Left ventricle myocardium inferior (tissue), 1 donor: Measurements from ENCODE around the gene SLC19A2. TPM values are rescaled to one million over a fixed set of nuclear protein-coding genes. Genes with fewer than 3 reads are reported as not detected.

ENCODE experiments used
- DNase-seq: peaks from one replicate; pipeline ENCODE4 v3.0.0-alpha.2; 2020
- H3K27ac ChIP-seq: fragments of 200-600 bp; replicated peaks from 2 replicates; pipeline ENCODE4 v1.8.0; 2021
- H3K27me3 ChIP-seq: fragments of 200-600 bp; 2 replicates; pipeline ENCODE4 v1.8.0; 2021; ENCODE audit warnings: low read depth
- H3K36me3 ChIP-seq: fragments of 200-600 bp; 2 replicates; pipeline ENCODE4 v1.8.0; 2021
- H3K4me1 ChIP-seq: fragments of 200-600 bp; 2 replicates; pipeline ENCODE4 v1.8.0; 2021
- H3K4me3 ChIP-seq: fragments of 200-600 bp; 2 replicates; pipeline ENCODE4 v1.8.0; 2021; ENCODE audit warnings: mild to moderate bottlenecking, moderate library complexity
- H3K9me3 ChIP-seq: fragments of 200-600 bp; replicated peaks from 2 replicates; pipeline ENCODE4 v1.8.0; 2021
- intact Hi-C: fragments of 100-400 bp; cut with micrococcal nuclease; formaldehyde crosslinking; loops from one replicate; pipeline ENCODE4 v1.11.0; 2022
- total RNA-seq: library from RNA; stranded (reverse); fragmentation: NEBNext Ultra II Directional; extraction: Animal tissue kit (Norgen Biotek cat#: 25700); gene quantifications from one replicate; pipeline ENCODE4 v1.2.1, GENCODE V29; 2021
- TF ChIP-seq, protein P1 (sequence below): fragments of 200-600 bp; IDR thresholded peaks from 2 replicates; pipeline ENCODE4 v1.8.0; 2021; ENCODE audit warnings: antibody characterized with exemption, mild to moderate bottlenecking, borderline replicate concordance
- donor health status: DM: no; HTN: yes; CAD: no; lungs with severe emphysema.

Gene SLC19A2
- total RNA-seq, 1 donor from 2014 or later = 16.6 TPM

- DNase-seq = no peak
- TF ChIP-seq, protein P1, sequence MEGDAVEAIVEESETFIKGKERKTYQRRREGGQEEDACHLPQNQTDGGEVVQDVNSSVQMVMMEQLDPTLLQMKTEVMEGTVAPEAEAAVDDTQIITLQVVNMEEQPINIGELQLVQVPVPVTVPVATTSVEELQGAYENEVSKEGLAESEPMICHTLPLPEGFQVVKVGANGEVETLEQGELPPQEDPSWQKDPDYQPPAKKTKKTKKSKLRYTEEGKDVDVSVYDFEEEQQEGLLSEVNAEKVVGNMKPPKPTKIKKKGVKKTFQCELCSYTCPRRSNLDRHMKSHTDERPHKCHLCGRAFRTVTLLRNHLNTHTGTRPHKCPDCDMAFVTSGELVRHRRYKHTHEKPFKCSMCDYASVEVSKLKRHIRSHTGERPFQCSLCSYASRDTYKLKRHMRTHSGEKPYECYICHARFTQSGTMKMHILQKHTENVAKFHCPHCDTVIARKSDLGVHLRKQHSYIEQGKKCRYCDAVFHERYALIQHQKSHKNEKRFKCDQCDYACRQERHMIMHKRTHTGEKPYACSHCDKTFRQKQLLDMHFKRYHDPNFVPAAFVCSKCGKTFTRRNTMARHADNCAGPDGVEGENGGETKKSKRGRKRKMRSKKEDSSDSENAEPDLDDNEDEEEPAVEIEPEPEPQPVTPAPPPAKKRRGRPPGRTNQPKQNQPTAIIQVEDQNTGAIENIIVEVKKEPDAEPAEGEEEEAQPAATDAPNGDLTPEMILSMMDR = no peak
- Histone ChIP-seq H3K9me3 (peaks cover under 1% of the 10 kb centered on the region), H3K27me3 (no peaks in the 10 kb centered on the region), H3K4me3 (no peak overlapping the region), H3K4me1 (no peaks in the 10 kb centered on the region), H3K36me3 (no peaks in the 10 kb centered on the region), H3K27ac (no peak overlapping the region)
- intact Hi-C loops = no loop called here
Measured at GRCh38 chr1:169451218-169451824, 34.4 kb downstream of the SLC19A2 start.

DNA sequence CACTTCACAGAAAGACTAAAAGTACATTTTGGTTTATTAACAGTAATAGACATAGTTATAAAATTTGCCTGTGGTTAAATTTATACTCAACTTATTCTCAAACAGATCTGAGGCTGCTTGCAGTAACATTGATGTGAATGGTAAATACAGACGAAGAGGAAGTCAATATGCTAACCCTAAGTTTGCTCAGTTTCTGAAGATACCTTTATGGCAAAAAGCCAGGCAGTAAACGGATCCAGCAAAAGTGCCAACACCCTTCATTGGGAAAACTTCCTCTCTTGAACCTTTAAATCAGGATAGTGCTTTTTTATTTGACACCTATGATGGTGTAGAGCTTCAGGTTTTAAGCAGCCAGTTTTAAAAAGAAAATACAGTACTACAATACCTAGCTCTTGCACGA is 41.8 kb downstream of the SLC19A2 start:
- Histone ChIP-seq H3K9me3 (no peaks in the 10 kb centered on the region), H3K27ac (no peak overlapping the region), H3K36me3 (no peaks in the 10 kb centered on the region), H3K27me3 (peaks cover 18% of the 10 kb centered on the region), H3K4me3 (no peak overlapping the region), H3K4me1 (no peaks in the 10 kb centered on the region)
- no peak for DNase-seq
- TF ChIP-seq, protein P1 = no peak
- intact Hi-C loops = no loop called here

- Histone ChIP-seq H3K27me3 (peaks cover 23% of the 10 kb centered on the region), H3K9me3 (peaks cover 2% of the 10 kb centered on the region), H3K4me3 (peak within 1 kb of the TSS; percentile 72), H3K27ac (no peak within 1 kb of the TSS), H3K36me3 (no peaks in the 10 kb centered on the region), H3K4me1 (peaks cover 7% of the 10 kb centered on the region)
- intact Hi-C loops = no loop called here
- TF ChIP-seq, protein P1 = no peak
- DNase-seq = peak; percentile 55
Measured at GRCh38 chr1:169427081-169427641, 58.6 kb downstream of the SLC19A2 start, which contains the start of gene CCDC181. CCDC181 (minus strand) TSS chr1:169427474; CDS start chr1:169424927, 2,547 bp downstream.

GRCh38 chr1:169426174-169426705 is 59.5 kb downstream of the SLC19A2 start:
- TF ChIP-seq, protein P1 = no peak
- no peak for DNase-seq
- no peaks in the 10 kb centered on the region for H3K9me3 ChIP-seq
- no peak overlapping the region for H3K27ac ChIP-seq
- H3K4me3 ChIP-seq = peak overlapping the region; percentile 72
- H3K27me3 ChIP-seq = peaks cover 18% of the 10 kb centered on the region
- intact Hi-C loops = no loop called here
- H3K36me3 ChIP-seq = no peaks in the 10 kb centered on the region
- H3K4me1 ChIP-seq = peaks cover 7% of the 10 kb centered on the region

- no peak overlapping the region for H3K4me3 ChIP-seq
- H3K9me3 ChIP-seq = no peaks in the 10 kb centered on the region
- TF ChIP-seq, protein P1 = no peak
- no peaks in the 10 kb centered on the region for H3K4me1 ChIP-seq
- no peak overlapping the region for H3K27ac ChIP-seq
- intact Hi-C loops = no loop called here
- no peaks in the 10 kb centered on the region for H3K27me3 ChIP-seq
- no peaks in the 10 kb centered on the region for H3K36me3 ChIP-seq
- no peak for DNase-seq
Measured at GRCh38 chr1:169421309-169421708, 64.4 kb downstream of the SLC19A2 start.
